HG03039 (cell line): Measurements from ENCODE around the gene AUTS2.

Experiments
- ATAC-seq: cut with Tn5 transposase; IDR thresholded peaks from one replicate; pipeline ENCODE4 v1.9.1; 2021; ENCODE audit warnings: mild to moderate bottlenecking, moderate library complexity; ENCODE audit not compliant: unreplicated experiment

Gene AUTS2

GRCh38 chr7:69873512-69873911 lies 275.2 kb downstream of the AUTS2 start:
- no peak for ATAC-seq

- ATAC-seq: no peak
Observed at GRCh38 chr7:69878015-69878414, 279.7 kb downstream of the AUTS2 start.

GRCh38 chr7:69878591-69878990 lies 280.3 kb downstream of the AUTS2 start:
- ATAC-seq: no peak

- no peak for ATAC-seq
Observed at GRCh38 chr7:69879989-69880388, 281.7 kb downstream of the AUTS2 start.

GRCh38 chr7:69880840-69881239 lies 282.6 kb downstream of the AUTS2 start:
- no peak for ATAC-seq

- peak; percentile 82 for ATAC-seq
Observed at GRCh38 chr7:69882269-69882668, 284.0 kb downstream of the AUTS2 start.

- ATAC-seq: no peak
Observed at GRCh38 chr7:69883399-69883891, 285.2 kb downstream of the AUTS2 start.

GRCh38 chr7:69885431-69885830 lies 287.2 kb downstream of the AUTS2 start:
- no peak for ATAC-seq

- ATAC-seq: no peak
Observed at GRCh38 chr7:69889338-69889975, 291.2 kb downstream of the AUTS2 start.

GRCh38 chr7:69889976-69890351 lies 291.7 kb downstream of the AUTS2 start:
- ATAC-seq: no peak

GRCh38 chr7:69892790-69893189 lies 294.5 kb downstream of the AUTS2 start:
- no peak for ATAC-seq

- ATAC-seq: no peak
Observed at GRCh38 chr7:69893906-69894305, 295.6 kb downstream of the AUTS2 start.

- no peak for ATAC-seq
Observed at GRCh38 chr7:69895446-69895845, 297.2 kb downstream of the AUTS2 start.

GRCh38 chr7:69896121-69896520 lies 297.8 kb downstream of the AUTS2 start:
- ATAC-seq: no peak

GRCh38 chr7:69898189-69898588 lies 299.9 kb downstream of the AUTS2 start:
- ATAC-seq: peak; percentile 78

GRCh38 chr7:69903410-69903809 lies 305.1 kb downstream of the AUTS2 start:
- no peak for ATAC-seq

- peak; percentile 81 for ATAC-seq
Observed at GRCh38 chr7:69906283-69906995, 308.2 kb downstream of the AUTS2 start.

GRCh38 chr7:69907720-69908119 lies 309.4 kb downstream of the AUTS2 start:
- no peak for ATAC-seq

- ATAC-seq: no peak
Observed at GRCh38 chr7:69908454-69908853, 310.2 kb downstream of the AUTS2 start.

- ATAC-seq: no peak
Observed at GRCh38 chr7:69910150-69910549, 311.9 kb downstream of the AUTS2 start.

GRCh38 chr7:69911337-69911736 lies 313.1 kb downstream of the AUTS2 start:
- ATAC-seq: no peak

GRCh38 chr7:69912141-69912540 lies 313.9 kb downstream of the AUTS2 start:
- ATAC-seq: no peak
